Gastroesophageal sphincter (tissue), 3 donors: ENCODE results near the gene SGTB.

Source experiments
- CTCF ChIP-seq, 4 experiments: fragments of 200-600 bp in 2 of 4; fragments of 450-650 bp in 2 of 4; sonication (generic) in 1 of 4; IDR thresholded peaks; one replicate each; pipeline ENCODE4 v1.5.1; 2017 to 2019; ENCODE audit warnings: antibody characterized with exemption in 4 of 4, mild to moderate bottlenecking in 2 of 4, moderate library complexity in 2 of 4
- EP300 ChIP-seq: sonication (generic); formaldehyde crosslinking; IDR thresholded peaks from one replicate; pipeline ENCODE4 v1.6.1; 2017; ENCODE audit warnings: antibody characterized with exemption, mild to moderate bottlenecking
- POLR2A ChIP-seq, 2 donors: fragments of 450-650 bp; IDR thresholded peaks; one replicate each; pipeline ENCODE4 v1.6.1; 2017; ENCODE audit warnings: antibody characterized with exemption in 2 of 2, mild to moderate bottlenecking in 2 of 2, moderate library complexity in 1 of 2
- POLR2AphosphoS5 ChIP-seq: sonication (generic); formaldehyde crosslinking; IDR thresholded peaks from one replicate; pipeline ENCODE4 v1.6.1; 2017; ENCODE audit warnings: antibody characterized with exemption

GRCh38 chr5:65749221-65749844 is 27.4 kb upstream of the SGTB start:
- TF ChIP-seq POLR2AphosphoS5: no peak
- no peak for TF ChIP-seq CTCF (IDR thresholded peaks at IDR 0.05)
- TF ChIP-seq POLR2A (IDR thresholded peaks at IDR 0.05): no peak
- TF ChIP-seq EP300: no peak
